Hepatocyte (in vitro differentiated cells): ENCODE measurements around the gene ZBTB43. TPM values are rescaled to one million over a fixed set of nuclear protein-coding genes. Genes with fewer than 3 reads are reported as not detected.
A peak's percentile ranks its signal among the peaks of the same experiment; 100 is the strongest.
"Not testable (repeated sequence)": the region's sequence is repeated elsewhere in the genome, so short reads cannot be mapped to it uniquely, and the experiment has no call there.

Source experiments
- DNase-seq: peaks from one replicate; pipeline ENCODE4 v3.0.0-alpha.2; 2016; ENCODE audit warnings: low spot score
- H2AFZ ChIP-seq: fragments of 200-600 bp; sonication (generic); 2 replicates; pipeline ENCODE4 v1.6.0; 2016; ENCODE audit warnings: antibody characterized with exemption, mild to moderate bottlenecking
- H3K27ac ChIP-seq: fragments of 200-600 bp; sonication (generic); 2 replicates; pipeline ENCODE4 v1.5.1; 2016; ENCODE audit warnings: mild to moderate bottlenecking
- H3K27me3 ChIP-seq: fragments of 200-600 bp; sonication (generic); 2 replicates; pipeline ENCODE4 v1.6.1; 2016
- H3K36me3 ChIP-seq: fragments of 200-600 bp; sonication (generic); replicated peaks from 2 replicates; pipeline ENCODE4 v1.5.1; 2016; ENCODE audit warnings: low read depth; ENCODE audit not compliant: insufficient read depth
- H3K4me1 ChIP-seq: fragments of 200-600 bp; sonication (generic); 2 replicates; pipeline ENCODE4 v1.5.1; 2016; ENCODE audit warnings: mild to moderate bottlenecking, moderate library complexity; ENCODE audit not compliant: insufficient read depth
- H3K4me2 ChIP-seq: fragments of 200-600 bp; sonication (generic); 2 replicates; pipeline ENCODE4 v1.6.0; 2016
- H3K4me3 ChIP-seq: fragments of 200-600 bp; sonication (generic); 2 replicates; pipeline ENCODE4 v1.5.1; 2016; ENCODE audit warnings: mild to moderate bottlenecking
- H3K79me2 ChIP-seq: fragments of 200-600 bp; sonication (generic); 2 replicates; pipeline ENCODE4 v1.6.0; 2017; ENCODE audit warnings: mild to moderate bottlenecking
- H3K9me2 ChIP-seq: fragments of 200-600 bp; sonication (generic); replicated peaks from 2 replicates; pipeline ENCODE4 v1.6.0; 2017; ENCODE audit warnings: mild to moderate bottlenecking; ENCODE audit not compliant: insufficient read depth
- H3K9me3 ChIP-seq: fragments of 200-600 bp; sonication (generic); 2 replicates; pipeline ENCODE4 v1.5.1; 2016; ENCODE audit warnings: low read depth, mild to moderate bottlenecking
- H4K20me1 ChIP-seq: fragments of 200-600 bp; sonication (generic); 2 replicates; pipeline ENCODE4 v1.6.0; 2016; ENCODE audit warnings: mild to moderate bottlenecking; ENCODE audit not compliant: insufficient read depth, poor library complexity, severe bottlenecking
- EZH2 ChIP-seq: fragments of 200-600 bp; sonication (generic); IDR thresholded peaks from 2 replicates; pipeline ENCODE4 v1.6.1; 2016; ENCODE audit warnings: antibody characterized with exemption, mild to moderate bottlenecking, borderline replicate concordance
- EZH2phosphoT487 ChIP-seq: fragments of 200-600 bp; sonication (generic); IDR thresholded peaks from one replicate; pipeline ENCODE4 v1.6.1; 2018; ENCODE audit warnings: antibody characterized with exemption, mild to moderate bottlenecking, low read depth, moderate library complexity; ENCODE audit not compliant: unreplicated experiment, severe bottlenecking
- WGBS: methylation state at CpG from one replicate; pipeline ENCODE4 v1.1.6; 2016; ENCODE audit warnings: low lambda C conversion rate; ENCODE audit errors: missing lambda C conversion rate; 5-methylcytosine and 5-hydroxymethylcytosine counted together
- polyA plus RNA-seq: library from polyadenylated mRNA; unstranded; fragments of >200 nt; fragmentation: Nextera tagmentation; extraction: Ambion mirVana; gene quantifications from 2 replicates; pipeline ENCODE4 v1.2.1, GENCODE V29; 2016
- total RNA-seq: library from RNA; depleted of rRNA; stranded (reverse); fragments of >200 nt; gene quantifications from 2 replicates; pipeline ENCODE4 v1.2.3, GENCODE V29; 2014
- TF ChIP-seq, protein P1 (sequence below): fragments of 200-600 bp; sonication (generic); IDR thresholded peaks from 2 replicates; pipeline ENCODE4 v1.5.1; 2016; ENCODE audit warnings: antibody characterized with exemption, mild to moderate bottlenecking; ENCODE audit not compliant: poor library complexity

Gene ZBTB43
- total and polyA plus RNA-seq, 2 experiments from 2014 or later = 14.9 to 16.4 TPM

GRCh38 chr9:126818482-126818881, 13.6 kb downstream of the ZBTB43 start:
- Histone ChIP-seq H2AFZ (no peak overlapping the region), H3K4me1 (peaks cover 4% of the 10 kb centered on the region), H3K9me3 (peaks cover 22% of the 10 kb centered on the region), H3K36me3 (no peaks in the 10 kb centered on the region), H4K20me1 (peaks cover 4% of the 10 kb centered on the region), H3K4me2 (no peak overlapping the region), H3K27me3 (no peaks in the 10 kb centered on the region), H3K9me2 (no peaks in the 10 kb centered on the region), H3K4me3 (no peak overlapping the region), H3K27ac (no peak overlapping the region), H3K79me2 (peaks cover 91% of the 10 kb centered on the region)
- DNase-seq = no peak
- TF ChIP-seq, protein P1, sequence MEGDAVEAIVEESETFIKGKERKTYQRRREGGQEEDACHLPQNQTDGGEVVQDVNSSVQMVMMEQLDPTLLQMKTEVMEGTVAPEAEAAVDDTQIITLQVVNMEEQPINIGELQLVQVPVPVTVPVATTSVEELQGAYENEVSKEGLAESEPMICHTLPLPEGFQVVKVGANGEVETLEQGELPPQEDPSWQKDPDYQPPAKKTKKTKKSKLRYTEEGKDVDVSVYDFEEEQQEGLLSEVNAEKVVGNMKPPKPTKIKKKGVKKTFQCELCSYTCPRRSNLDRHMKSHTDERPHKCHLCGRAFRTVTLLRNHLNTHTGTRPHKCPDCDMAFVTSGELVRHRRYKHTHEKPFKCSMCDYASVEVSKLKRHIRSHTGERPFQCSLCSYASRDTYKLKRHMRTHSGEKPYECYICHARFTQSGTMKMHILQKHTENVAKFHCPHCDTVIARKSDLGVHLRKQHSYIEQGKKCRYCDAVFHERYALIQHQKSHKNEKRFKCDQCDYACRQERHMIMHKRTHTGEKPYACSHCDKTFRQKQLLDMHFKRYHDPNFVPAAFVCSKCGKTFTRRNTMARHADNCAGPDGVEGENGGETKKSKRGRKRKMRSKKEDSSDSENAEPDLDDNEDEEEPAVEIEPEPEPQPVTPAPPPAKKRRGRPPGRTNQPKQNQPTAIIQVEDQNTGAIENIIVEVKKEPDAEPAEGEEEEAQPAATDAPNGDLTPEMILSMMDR = no peak
- TF ChIP-seq EZH2phosphoT487 (no peak), EZH2 (no peak)
- WGBS = 96% methylated on average over 5 of the region's 5 CpGs

DNA sequence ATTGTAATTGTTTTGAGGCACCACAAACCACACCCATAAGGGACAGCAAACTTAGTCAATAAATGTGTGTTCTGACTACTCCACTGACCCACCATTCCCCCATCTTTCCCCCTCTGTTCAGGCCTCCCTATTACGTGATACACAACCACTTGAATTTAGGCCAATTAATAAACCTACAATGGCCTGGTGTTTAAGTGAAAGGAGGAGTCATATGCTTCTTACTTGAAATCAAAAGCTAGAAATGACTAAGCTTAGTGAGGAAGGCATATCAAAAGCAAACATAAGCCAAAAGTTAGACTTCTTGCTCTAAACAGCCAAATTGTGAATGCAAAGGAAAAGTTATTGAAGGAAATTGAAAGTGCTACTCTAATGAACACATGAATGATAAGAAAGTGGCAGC, 14.6 kb downstream of the ZBTB43 start:
- no peaks in the 10 kb centered on the region for H3K9me2 ChIP-seq
- H3K36me3 ChIP-seq = no peaks in the 10 kb centered on the region
- peaks cover 86% of the 10 kb centered on the region for H3K79me2 ChIP-seq
- TF ChIP-seq EZH2 (no peak), EZH2phosphoT487 (no peak)
- TF ChIP-seq, protein P1 = no peak
- H3K9me3 ChIP-seq = peaks cover 21% of the 10 kb centered on the region
- no peak overlapping the region for H3K4me2 ChIP-seq
- no peaks in the 10 kb centered on the region for H3K27me3 ChIP-seq
- no peak for DNase-seq
- no peak overlapping the region for H3K4me3 ChIP-seq
- peaks cover 4% of the 10 kb centered on the region for H4K20me1 ChIP-seq
- no peak overlapping the region for H2AFZ ChIP-seq
- H3K4me1 ChIP-seq = peaks cover 9% of the 10 kb centered on the region
- 96% methylated on average over 1 of the region's 1 CpG for WGBS
- H3K27ac ChIP-seq = no peak overlapping the region

- TF ChIP-seq, protein P1 = no peak
- no peak for TF ChIP-seq EZH2
- no peak for TF ChIP-seq EZH2phosphoT487
- H3K4me1 ChIP-seq = peaks cover 9% of the 10 kb centered on the region
- H3K4me2 ChIP-seq = no peak overlapping the region
- WGBS = 89% methylated on average over 2 of the region's 2 CpGs
- no peak for DNase-seq
- H3K27me3 ChIP-seq = no peaks in the 10 kb centered on the region
- no peak overlapping the region for H3K4me3 ChIP-seq
- H2AFZ ChIP-seq = no peak overlapping the region
- peaks cover 86% of the 10 kb centered on the region for H3K79me2 ChIP-seq
- no peak overlapping the region for H3K27ac ChIP-seq
- peaks cover 16% of the 10 kb centered on the region for H3K9me3 ChIP-seq
- H4K20me1 ChIP-seq = peaks cover 3% of the 10 kb centered on the region
- H3K36me3 ChIP-seq = no peaks in the 10 kb centered on the region
- no peaks in the 10 kb centered on the region for H3K9me2 ChIP-seq
Measured at GRCh38 chr9:126822278-126822677, 17.4 kb downstream of the ZBTB43 start.

- Histone ChIP-seq H2AFZ (no peak overlapping the region), H3K27ac (no peak overlapping the region), H3K27me3 (no peaks in the 10 kb centered on the region), H3K9me3 (peaks cover 14% of the 10 kb centered on the region), H4K20me1 (peaks cover 3% of the 10 kb centered on the region), H3K4me1 (peaks cover 9% of the 10 kb centered on the region), H3K4me2 (no peak overlapping the region), H3K36me3 (no peaks in the 10 kb centered on the region), H3K9me2 (no peaks in the 10 kb centered on the region), H3K79me2 (peaks cover 87% of the 10 kb centered on the region), H3K4me3 (no peak overlapping the region)
- WGBS = 80% methylated on average over 1 of the region's 1 CpG
- TF ChIP-seq EZH2phosphoT487 (no peak), EZH2 (no peak)
- TF ChIP-seq, protein P1 = no peak
- no peak for DNase-seq
Measured at GRCh38 chr9:126822873-126823272, 18.0 kb downstream of the ZBTB43 start.

GRCh38 chr9:126824052-126824451, 19.2 kb downstream of the ZBTB43 start:
- H4K20me1 ChIP-seq, H3K9me3 ChIP-seq, DNase-seq, H3K27me3 ChIP-seq, H3K36me3 ChIP-seq, H3K4me1 ChIP-seq, H3K4me3 ChIP-seq, H3K9me2 ChIP-seq, H2AFZ ChIP-seq: not testable (repeated sequence)
- Histone ChIP-seq H3K4me2 (peak overlapping the region; percentile 17), H3K79me2 (peaks cover 86% of the 10 kb centered on the region), H3K27ac (peak overlapping the region; percentile 49)
- WGBS = 80% methylated on average over 7 of the region's 7 CpGs
